SK-N-MC (cell line): Measurements from ENCODE around the gene HLA-DQB1.

Experiments used
- EZH2 ChIP-seq: fragments of 200-600 bp; sonication (generic); IDR thresholded peaks from one replicate; pipeline ENCODE4 v1.6.1; 2017; ENCODE audit warnings: antibody characterized with exemption
- POLR2AphosphoS5 ChIP-seq: IDR thresholded peaks from 2 replicates; pipeline ENCODE4 v1.6.1; 2012; ENCODE audit warnings: mild to moderate bottlenecking, low read depth, low read length, borderline replicate concordance

- TF ChIP-seq EZH2: no peak
- no peak for TF ChIP-seq POLR2AphosphoS5
These were observed at the start of gene HLA-DQB1 for GRCh38 chr6:32666420-32667300.
